Mucosa of descending colon (tissue), 3 donors: ENCODE results near the gene DGAT2L6. TPM values are rescaled to one million over a fixed set of nuclear protein-coding genes. Genes with fewer than 3 reads are reported as not detected.

Source experiments
- ATAC-seq: fragments of 200-7000 bp; cut with Tn5 transposase; one replicate; pipeline ENCODE4 v1.9.1; 2020; ENCODE audit warnings: mild to moderate bottlenecking, moderate library complexity
- DNase-seq, 3 donors: peaks; one replicate each; pipeline ENCODE4 v3.0.0-alpha.2; 2020
- H3K36me3 ChIP-seq: fragments of 200-600 bp; one replicate; pipeline ENCODE4 v1.8.0; 2021; ENCODE audit warnings: low read depth, mild to moderate bottlenecking
- H3K4me1 ChIP-seq: fragments of 200-600 bp; one replicate; pipeline ENCODE4 v1.8.0; 2021; ENCODE audit warnings: low read depth, mild to moderate bottlenecking
- H3K4me3 ChIP-seq: fragments of 200-600 bp; one replicate; pipeline ENCODE4 v1.8.0; 2021; ENCODE audit warnings: mild to moderate bottlenecking
- H3K9me3 ChIP-seq: fragments of 200-600 bp; one replicate; pipeline ENCODE4 v1.8.0; 2021; ENCODE audit warnings: mild to moderate bottlenecking
- intact Hi-C, 2 donors: fragments of 100-400 bp; cut with DNase I in 1 of 2; cut with micrococcal nuclease in 1 of 2; formaldehyde crosslinking; loops; one replicate each; pipeline versions ENCODE4 v1.11.0 to v1.11.1; 2022; cut with DNase I, micrococcal nuclease
- total RNA-seq, 3 donors: library from RNA; stranded (reverse); fragmentation: NEBNext Ultra II Directional in 2 of 3; extraction: Animal tissue kit (Norgen Biotek cat#: 25700) in 2 of 3; gene quantifications; one replicate each; pipeline versions ENCODE4 v1.2.1 to v1.2.4, GENCODE V29; 2021 to 2023
- TF ChIP-seq, protein P1 (sequence below): fragments of 200-600 bp; IDR thresholded peaks from one replicate; pipeline ENCODE4 v1.8.0; 2022; ENCODE audit warnings: antibody characterized with exemption, mild to moderate bottlenecking
- donor health status: DM: no; HTN: no; CAD: no; lungs with moderate emphysema.
- donor health status: DM: no; HTN: no; CAD: no.
- donor health status: DM: no; HTN: yes; CAD: no.

The DGAT2L6 gene
- total RNA-seq, 3 donors from 2014 or later, result not detected

DNA sequence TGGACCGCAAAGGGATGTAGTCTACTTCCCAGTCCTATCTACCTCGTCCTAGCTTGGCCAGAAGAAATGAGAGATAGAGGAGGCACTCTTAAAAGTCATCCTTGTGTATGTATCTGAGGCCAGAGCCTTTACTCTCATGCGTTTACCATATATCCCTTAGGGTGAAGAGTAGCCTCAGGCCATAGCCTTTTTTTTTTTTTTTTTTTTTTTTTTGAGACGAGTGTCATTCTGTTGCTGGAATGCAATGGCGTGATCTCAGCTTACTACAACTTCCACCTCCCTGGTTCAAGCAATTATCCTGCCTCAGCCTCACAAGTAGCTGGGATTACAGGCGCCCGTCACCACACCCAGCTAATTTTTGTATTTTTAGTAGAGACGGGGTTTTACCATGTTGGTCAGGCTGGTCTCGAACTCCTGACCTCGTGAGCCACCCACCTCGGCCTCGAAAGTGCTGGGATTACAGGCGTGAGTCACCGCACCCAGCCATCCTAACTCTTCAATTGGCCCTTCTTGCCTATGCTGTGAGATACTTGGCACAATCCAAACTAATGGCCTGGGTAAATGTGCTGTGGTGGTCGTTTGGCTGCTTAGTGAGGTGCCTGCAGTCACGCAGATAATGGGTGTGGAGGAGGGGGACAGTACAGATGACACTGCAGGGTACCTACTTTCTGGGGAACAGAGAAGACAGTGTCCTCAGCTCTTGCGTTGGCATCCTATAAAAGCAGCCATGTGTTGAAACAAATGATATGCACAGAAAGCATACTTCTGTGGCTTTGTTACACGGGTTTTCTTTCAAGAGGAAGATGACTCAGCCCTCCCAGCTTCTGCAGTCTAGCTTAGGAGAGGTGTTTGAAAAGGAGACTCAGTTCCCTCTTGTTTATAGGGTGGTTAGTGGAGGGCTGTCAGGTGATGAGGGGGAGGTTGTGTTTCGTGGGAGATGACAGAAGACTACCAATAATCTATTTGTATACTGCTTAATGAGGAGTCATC, 10.4 kb upstream of the DGAT2L6 start:
- ATAC-seq, result no peak
- DNase-seq, result no peak
- intact Hi-C loops, result no loop called here
- no peaks in the 10 kb centered on the region for H3K4me1 ChIP-seq
- H3K9me3 ChIP-seq, result no peaks in the 10 kb centered on the region
- no peaks in the 10 kb centered on the region for H3K36me3 ChIP-seq
- no peak overlapping the region for H3K4me3 ChIP-seq
- TF ChIP-seq, protein P1, sequence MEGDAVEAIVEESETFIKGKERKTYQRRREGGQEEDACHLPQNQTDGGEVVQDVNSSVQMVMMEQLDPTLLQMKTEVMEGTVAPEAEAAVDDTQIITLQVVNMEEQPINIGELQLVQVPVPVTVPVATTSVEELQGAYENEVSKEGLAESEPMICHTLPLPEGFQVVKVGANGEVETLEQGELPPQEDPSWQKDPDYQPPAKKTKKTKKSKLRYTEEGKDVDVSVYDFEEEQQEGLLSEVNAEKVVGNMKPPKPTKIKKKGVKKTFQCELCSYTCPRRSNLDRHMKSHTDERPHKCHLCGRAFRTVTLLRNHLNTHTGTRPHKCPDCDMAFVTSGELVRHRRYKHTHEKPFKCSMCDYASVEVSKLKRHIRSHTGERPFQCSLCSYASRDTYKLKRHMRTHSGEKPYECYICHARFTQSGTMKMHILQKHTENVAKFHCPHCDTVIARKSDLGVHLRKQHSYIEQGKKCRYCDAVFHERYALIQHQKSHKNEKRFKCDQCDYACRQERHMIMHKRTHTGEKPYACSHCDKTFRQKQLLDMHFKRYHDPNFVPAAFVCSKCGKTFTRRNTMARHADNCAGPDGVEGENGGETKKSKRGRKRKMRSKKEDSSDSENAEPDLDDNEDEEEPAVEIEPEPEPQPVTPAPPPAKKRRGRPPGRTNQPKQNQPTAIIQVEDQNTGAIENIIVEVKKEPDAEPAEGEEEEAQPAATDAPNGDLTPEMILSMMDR, result no peak

DNA sequence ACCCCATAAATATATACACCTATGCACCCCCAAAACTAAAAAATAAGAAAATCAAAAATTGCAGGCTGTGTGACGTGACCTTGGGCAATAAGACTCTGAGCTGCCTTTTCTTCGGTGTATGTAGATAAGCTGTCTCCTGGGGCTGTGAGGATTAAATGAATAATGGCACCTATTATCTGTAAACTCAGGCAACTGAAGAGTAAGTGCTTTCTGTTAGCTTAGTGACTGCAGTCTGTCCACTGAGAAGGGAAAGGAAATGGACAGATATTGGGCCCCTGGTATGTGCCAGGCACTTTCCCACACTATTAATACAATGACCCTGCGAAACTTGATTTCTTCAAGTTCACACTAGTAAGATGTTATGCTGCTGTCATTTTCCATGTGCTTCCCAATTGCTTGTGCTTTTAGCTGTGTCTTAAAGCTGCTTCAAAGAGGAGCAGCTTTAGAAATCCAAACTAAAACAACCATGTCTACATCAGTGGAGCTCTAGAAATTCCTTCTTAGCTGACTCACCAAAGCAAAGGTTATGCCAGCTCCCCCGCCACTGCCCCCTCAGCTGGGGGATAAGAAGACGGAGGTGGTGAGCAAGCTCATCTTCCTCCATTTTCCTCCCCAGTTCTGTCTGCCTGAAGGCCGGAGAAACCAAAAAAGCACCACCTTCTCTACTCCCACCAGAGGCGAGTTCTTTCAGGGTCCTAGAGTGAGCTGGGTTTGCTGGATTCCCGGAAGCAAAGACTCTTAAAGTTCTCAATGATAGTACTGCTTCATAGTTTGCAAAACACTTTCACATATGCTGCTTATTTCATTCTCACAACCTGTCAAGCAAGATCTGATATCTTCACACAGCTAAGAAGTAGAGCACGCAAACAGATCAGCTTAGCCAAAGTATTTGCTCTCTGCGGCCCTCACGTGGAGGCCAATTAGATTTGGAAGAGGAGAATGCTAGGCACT, 8.8 kb upstream of the DGAT2L6 start:
- Histone ChIP-seq H3K36me3 (no peaks in the 10 kb centered on the region), H3K4me3 (no peak overlapping the region), H3K9me3 (no peaks in the 10 kb centered on the region), H3K4me1 (no peaks in the 10 kb centered on the region)
- ATAC-seq, result peak; percentile 25
- TF ChIP-seq, protein P1, result no peak
- DNase-seq, result no peak
- intact Hi-C loops, result no loop called here

DNA sequence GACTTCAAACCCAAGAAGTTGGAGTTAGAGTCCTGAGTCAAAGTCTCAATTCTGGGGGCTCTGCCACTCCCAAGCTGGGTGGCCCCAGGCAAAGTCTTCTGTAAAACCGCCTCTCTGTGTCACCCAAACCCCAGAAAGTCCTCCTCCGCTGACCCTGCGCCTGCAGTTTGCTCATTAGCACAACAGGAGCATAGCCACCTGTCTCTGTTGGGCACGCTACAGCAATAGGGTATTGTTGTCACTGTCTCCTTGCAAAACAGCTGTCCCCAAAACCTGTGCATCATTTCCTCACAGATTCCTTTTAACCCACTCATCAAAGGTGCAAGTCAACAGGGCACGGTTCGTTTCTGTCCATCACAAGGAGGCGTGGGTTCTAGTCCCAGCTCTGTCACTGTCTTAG, 8.0 kb upstream of the DGAT2L6 start:
- intact Hi-C loops, result no loop called here
- Histone ChIP-seq H3K36me3 (no peaks in the 10 kb centered on the region), H3K4me1 (no peaks in the 10 kb centered on the region), H3K4me3 (no peak overlapping the region), H3K9me3 (no peaks in the 10 kb centered on the region)
- DNase-seq (no peak), ATAC-seq (no peak)
- TF ChIP-seq, protein P1, result no peak

DNA sequence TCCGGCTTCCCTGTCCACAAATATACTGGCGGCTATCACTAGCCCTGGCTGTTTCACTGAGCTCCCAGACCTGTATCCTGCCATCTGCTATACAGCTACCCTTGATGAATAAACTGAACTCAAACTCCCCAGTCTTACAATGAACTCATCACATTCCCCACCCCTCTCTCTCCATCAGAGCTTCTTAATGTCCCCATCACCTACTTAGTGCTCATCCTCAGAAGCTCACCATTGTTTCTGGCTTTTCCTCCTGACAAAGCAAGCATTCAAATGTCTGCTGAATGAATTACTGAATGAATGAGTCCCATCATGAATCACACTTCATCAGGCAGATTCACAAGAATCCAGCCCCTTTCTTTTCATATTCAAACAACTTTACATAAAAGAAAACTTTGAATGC, 5.7 kb upstream of the DGAT2L6 start:
- Histone ChIP-seq H3K4me1 (no peaks in the 10 kb centered on the region), H3K4me3 (no peak overlapping the region), H3K9me3 (no peaks in the 10 kb centered on the region), H3K36me3 (no peaks in the 10 kb centered on the region)
- intact Hi-C loops, result no loop called here
- DNase-seq (no peak), ATAC-seq (no peak)
- TF ChIP-seq, protein P1, result no peak

DNA sequence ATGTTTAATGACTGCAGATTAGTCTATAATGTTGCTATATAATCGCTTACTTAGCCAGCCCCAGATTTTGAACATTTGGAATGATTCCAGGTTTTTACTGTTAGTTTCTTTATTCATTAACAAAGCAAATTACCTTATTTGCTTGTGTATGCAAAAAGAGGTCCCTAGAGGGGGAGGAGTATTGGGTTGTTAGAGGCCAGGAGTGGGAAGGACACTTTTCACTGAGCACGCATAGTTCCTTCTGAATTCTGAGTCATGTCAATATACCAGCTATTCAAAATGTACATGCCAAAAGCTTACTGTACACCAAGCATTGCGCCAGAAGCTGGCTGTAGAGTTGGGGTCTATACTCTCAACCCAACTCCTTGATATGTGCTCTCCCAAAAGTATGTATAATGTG, 5.1 kb upstream of the DGAT2L6 start:
- H3K36me3 ChIP-seq, result no peaks in the 10 kb centered on the region
- no peaks in the 10 kb centered on the region for H3K4me1 ChIP-seq
- TF ChIP-seq, protein P1, result no peak
- DNase-seq (no peak), ATAC-seq (peak; percentile 61)
- intact Hi-C loops, result no loop called here
- H3K9me3 ChIP-seq, result no peaks in the 10 kb centered on the region
- no peak overlapping the region for H3K4me3 ChIP-seq
